ENCODE data around the gene ILKAP.

Gene ILKAP

DNA sequence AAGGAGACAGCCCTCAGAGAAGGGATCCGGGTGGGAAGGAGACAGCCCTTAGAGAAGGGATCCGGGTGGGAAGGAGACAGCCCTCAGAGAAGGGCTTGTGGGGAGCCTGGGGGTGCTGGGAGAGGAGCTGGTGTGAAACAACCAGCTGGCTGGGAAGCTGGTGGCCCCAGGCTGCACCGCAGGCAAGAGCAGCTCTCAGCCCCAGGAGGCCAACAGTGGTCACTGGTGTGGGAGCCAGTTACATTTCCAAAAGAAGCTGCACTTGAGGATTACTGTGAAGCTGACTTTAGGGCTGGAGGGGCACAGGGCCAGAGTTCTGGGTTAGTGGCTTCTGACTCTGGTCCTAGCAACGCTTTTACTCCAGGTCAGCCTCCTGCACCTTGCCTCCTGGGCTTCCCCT lies 33.1 kb upstream of the ILKAP start:
- DNase-seq, result no peak

DNA sequence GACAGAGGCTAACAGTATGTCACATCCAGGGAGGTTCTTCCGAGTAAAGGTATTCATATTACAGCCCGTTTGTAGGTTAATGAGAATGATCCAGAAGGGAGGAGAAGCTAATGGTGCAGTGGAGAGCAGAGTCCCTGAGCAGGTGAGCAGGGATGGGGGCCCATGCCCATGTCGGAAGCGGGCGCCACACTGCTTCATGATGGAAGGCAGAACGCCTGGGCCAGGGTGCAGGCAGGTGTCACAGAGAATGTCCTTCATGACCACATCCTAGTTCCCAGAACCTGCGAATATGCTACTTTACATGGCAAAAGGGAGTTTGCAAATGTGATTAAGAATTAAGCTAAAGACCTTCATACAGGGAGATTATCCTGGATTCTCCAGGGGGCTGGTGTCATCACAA lies 32.4 kb upstream of the ILKAP start:
- DNase-seq, result no peak

DNA sequence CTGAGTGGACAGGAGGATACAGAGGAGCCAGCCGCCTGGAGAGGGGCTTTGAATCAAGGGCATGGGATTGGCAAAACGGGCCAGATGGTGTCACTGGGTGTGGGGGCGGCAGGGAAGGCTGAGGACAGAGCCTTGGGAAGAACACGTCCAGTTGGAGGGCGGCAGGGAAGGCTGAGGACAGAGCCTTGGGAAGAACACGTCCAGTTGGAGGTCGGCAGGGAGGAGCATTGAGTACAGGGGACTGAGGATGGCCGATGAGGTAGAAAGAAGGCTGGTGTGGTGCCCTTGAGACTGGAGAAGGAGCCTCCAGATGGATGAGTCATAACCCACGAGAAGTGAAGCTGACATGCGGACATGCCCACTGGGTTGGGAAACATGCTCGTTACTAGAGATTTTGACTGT lies 31.8 kb upstream of the ILKAP start:
- DNase-seq, result no peak

DNA sequence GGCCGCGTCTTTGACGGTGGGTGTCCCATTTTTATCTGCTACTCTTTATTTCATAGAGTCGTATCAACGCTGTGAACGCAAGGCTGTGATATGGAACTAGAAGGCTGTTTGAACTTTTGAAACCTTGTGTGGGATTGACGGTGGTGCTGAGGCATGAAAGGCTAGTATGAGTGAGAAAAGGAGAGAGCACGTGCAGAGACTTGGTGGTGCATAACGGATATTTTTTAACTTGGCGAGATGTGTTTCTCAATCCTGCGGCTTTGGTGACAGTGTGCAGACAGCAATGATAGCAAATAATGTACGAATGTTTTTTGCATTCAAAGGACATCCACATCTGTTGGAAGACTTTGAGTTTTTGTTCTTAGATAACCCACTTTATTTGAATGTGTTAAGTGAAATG lies 30.1 kb upstream of the ILKAP start:
- DNase-seq, result no peak

DNA sequence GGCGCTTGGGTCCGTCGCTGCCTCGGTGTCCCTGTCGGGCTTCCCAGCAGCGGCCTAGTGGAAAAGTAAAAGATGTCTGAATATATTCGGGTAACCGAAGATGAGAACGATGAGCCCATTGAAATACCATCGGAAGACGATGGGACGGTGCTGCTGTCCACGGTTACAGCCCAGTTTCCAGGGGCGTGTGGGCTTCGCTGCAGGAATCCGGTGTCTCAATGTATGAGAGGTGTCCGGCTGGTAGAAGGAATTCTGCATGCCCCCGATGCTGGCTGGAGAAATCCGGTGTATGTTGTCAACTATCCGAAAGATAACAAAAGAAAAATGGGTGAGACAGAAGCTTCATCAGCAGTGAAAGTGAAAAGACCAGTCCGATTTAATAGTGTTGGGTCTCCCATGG lies 28.3 kb upstream of the ILKAP start:
- DNase-seq, result no peak

DNA sequence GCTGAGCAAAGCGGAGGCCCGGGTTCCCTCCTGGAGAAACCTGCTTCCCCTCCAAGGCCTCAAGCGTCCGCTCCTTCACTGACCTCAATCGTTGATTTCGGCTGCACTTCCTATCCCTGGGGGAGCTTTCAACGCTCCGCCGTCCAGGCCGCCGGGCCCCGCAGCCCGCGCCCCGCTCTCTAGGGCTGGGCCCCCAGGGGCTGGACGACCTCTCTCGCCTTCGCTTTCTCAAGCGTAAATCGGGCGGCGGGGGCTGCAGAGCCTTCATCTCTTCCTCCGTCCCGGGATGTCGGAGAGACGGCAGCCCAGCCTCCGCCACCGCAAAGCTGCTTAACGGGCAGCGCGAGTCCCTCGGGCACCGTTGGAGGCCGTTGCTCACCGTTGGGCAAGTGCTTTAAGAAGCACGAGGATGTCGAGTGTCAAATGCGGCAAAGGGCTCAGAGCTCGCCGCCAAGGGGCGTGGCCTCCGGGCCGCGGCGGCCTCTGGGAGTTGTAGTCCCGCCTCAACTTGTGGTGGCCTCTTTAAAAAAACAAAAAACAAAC lies 27.8 kb upstream of the ILKAP start:
- DNase-seq, result peak; percentile 30

DNA sequence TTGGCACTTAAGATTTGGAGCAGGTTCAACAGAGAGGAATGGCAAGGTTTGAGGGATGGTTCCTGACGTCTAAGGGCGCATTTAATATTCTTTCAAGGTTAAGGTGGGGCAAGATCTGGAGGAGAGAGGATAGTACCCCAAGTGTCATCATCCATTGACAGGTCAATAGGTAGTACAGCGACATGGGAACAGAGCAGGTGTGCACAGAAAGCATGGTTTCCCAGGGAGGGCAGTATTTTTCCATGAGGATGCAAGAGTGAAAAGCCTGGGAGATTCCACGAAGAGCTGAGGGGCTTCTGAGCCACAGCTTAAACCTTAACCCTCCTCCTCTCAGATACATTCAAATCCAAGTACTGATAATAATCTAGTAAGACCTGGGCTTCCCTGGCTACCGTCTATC lies 27.2 kb upstream of the ILKAP start:
- no peak for DNase-seq

DNA sequence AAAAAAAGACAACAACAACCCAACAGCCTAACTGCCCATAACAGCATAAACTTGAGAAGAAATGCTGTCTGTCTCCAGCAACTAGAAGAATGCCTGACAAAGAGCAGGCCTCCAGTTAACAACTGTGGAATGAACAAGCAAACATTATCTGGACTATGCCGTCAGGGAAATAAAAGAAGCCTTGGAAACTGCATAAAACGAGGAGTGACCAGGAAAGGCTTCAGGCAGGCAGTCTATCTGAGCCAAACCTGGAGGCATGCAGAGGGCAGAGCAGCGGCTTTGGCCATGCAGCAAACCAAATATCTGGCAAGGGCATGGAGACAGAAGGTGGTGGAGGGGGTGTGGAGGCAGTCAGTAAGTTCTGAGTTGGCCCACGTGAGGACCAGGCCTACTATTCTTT lies 25.2 kb upstream of the ILKAP start:
- DNase-seq, result no peak

DNA sequence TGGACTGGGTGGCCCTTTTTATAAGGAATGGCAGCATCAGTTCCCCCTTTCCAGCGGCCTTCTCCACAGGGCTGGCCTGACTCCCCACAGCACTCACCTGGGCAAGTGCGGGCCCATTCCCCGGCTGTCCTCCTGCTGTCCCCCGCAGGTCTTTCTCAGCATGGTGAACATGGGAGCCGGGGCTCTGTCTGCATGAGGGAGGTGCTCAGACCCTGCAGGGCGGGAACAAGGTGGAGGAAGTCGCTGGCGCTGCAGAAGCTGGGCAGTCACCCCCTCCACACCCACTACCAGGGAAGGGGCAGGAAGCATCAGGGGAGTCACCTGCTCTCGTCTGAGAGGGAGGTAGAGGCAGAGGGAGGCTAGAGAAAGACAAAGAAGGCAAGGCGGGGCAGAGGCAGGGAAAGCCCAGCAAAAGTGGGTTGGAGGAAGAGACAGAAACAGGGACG lies 24.1 kb upstream of the ILKAP start:
- no peak for DNase-seq

DNA sequence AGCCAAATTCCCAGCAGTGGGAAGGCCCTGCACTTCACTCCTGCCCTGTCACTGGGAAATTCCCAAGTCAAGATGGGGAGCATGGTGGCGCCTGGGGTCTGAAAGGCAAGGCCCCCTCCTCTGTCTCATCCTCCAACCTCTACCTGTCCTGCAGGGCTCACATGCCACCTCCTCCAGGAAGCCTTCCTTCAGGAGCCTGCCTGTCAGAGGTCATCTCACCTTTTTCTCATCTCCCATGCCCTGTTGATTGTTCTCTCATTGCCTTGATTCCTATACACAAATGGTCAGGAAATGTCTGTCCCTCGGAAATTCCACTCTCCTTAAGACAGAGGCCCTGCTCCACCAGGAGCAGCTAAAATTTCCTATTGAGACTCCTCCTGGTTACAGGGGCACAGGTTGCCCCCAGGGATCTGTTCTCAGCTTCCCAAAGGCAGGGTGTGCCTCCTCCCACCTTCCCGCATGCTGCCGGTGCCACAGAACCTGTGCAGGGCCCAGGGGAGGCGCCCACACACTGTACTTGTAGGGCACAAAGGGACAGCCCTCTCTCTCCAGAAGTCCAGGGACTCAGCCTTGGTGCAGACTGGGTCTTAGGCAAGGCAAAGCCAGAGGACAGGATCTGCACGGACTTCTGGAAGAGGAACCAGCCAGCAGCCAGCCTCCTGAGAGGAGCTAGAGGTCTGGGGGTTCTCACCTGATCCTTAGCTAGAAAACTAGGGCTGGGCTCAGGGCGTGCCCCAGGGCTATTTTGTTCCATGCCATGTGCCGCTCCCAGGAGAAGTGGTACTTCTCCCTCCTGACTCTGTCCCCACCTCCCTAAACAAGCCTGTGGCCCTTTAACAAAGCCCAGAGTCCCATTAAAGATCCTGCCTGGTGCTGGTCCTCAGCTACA lies 23.4 kb upstream of the ILKAP start:
- DNase-seq, result no peak

DNA sequence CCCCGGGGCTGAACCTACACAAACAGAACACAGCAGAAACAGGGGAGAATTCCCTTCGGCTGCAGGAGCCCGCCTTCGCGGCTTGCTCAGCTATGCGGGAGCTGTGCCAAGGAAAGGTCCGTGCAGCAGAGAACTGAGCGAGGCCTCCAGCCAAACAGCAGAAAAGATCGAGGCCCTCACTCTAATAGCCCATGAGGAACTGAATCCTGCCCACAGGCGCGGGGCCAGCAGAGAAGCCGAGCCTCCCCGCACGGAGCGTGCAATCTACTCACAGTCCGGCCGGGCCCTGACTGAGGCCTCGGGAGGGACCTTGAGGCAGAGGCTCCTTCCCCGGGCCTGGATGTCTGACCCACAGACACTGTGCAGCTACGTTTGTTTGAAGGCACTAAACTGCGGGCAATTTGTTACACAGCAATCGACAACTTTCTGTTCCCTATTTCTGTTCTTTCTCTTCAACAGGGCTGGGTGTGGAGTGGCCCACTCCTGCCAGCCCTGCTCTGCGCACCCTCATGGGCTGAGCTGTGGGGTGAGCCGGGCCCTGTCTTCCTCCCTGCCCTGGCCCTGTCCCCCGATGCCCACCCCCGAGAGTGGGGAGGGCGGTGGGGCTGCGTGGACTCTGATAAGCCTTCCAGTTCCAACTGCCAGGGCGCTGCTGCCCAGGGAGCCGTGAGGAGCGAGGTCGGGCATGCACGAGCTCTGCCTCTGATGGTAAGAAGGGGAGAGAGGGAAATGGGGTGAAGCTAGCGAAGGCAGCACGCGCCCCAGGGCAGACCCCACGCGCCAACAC lies 22.6 kb upstream of the ILKAP start:
- DNase-seq, result peak; percentile 32

DNA sequence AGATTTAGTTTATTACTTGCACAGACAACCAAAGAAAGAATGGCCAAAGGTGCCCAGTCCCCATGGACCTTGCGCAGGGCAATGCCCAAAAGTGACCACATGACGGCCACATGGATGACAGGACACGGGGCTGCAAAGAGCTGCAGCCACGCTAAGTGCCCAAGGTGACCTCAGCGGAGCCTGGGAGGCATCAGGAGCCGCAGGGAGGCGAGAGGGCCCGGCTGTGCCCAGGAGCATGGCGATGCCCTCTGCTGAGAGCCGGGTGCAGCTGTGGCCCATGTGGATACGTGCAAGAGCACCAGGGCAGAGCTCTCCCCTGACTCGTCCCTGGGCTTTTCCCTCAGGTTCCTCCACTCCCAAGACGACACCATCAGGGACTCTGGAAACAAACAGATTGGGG lies 21.6 kb upstream of the ILKAP start:
- no peak for DNase-seq

DNA sequence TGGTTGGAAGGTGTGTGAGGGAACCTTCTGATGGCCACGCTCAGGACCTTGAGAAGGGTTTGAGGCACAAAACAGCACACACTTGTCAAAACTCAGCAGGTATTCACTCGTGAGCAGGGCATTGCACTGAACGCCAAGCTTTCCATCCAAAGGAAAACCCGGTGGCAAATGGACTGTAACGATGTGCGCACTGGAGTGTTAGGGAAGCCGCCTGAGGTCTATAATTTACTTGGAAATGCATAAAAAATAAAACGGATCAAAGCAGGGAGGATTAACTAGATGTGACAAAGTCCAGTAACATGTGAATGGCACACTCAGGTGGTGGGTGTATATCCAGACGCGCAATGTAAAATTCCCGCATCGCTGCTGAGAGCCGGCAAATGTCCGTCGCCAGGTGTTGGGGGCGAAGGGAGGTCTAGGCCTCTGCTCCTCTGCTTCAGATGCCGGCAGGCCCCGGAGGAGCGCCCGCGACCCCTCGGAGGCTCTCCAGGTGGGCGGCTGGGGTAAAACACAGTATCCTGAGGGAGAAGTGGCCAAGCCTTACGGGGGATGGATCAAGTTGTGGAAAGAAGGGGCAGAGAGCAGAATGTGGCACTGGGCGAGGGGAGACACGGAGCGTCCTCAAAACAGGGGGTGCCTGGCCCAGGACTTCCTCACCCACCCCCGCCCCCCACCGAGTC lies 21.0 kb upstream of the ILKAP start:
- DNase-seq, result no peak

DNA sequence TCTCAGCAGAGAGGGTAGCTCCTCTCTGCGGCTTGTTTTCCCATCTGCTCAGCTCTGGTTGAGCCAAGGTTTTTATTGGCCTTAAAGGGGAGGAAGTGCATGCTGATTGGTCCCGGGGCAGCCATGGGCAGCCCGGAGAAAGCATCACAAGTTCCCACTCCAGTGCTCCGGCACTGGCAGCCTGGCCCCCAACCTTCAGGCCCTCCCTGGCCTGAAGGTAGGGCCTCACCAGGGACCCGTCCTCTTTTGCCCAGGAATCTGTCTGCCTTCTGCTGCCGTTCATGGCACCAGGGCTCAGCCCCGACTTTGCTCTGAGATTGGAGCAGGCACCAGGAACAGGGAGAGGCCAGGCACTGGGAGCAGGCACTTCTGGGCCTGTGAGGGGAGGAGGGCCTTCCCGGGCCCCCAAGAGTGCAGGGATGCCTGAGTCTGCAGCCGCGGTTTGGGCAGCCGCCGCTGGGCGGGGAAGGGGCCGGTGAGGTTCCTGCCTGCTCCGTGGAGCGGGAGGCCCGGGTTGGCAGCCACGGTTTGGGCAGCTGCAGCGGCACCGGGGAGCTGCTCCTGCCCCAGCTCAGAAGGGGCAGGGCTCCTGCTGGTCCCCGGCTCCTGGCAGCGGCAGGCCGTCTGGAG lies 17.5 kb upstream of the ILKAP start:
- no peak for DNase-seq

DNA sequence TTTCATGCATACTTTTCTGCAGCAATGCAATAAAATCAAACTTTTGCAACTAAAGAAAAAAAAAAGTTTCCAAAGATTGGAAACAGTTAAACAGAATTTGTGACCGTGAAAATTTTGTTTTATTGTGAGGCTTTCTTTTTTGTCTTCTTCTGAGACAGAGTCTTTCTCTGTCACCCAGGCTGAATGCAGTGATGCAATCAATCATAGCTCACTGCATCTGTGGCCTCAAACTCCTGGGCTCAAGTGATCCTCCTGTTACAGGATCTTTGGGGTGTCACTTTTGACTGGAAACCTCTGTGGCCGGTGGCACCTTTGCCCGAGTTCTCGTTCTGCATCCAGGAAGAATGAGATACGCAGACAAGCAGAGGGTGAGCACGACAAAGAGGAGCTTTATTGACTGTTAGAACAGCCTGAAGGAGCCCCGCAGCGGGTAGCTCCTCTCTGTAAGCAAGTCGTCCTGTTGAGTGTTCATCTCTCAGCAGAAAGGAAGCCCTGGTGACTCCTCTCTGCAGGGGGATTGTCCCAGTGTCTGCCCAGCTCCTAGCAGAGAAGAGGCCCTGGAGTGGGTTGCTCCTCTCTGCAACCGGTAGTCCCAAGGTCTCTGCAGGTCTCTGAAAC lies 16.9 kb upstream of the ILKAP start:
- no peak for DNase-seq

DNA sequence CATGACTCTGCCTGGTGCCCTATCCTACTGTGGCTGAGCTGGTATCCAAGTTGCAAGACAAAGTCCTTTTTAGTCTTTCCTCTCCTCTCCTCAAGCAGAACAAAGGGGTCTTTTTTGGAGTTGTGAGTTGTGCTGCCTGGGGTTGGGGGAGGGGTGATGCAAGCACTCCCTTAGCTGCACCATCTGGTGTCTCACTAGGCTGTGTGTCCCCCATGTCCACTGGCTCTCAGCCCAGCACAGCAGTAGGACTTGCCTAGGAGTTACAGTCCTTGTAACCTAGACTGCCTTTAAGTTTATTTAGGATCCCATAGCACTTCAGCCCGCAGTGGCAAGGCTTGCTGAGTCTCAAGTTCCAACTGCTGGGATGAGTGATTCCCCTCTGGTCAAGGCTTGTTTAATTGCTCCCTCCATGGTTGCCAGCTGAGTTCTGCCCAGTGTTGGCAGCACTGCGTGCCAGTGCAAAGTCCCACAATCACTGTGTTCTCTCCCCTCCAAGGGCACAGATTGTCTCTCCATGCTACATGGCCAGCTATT lies 13.2 kb upstream of the ILKAP start:
- no peak for DNase-seq

DNA sequence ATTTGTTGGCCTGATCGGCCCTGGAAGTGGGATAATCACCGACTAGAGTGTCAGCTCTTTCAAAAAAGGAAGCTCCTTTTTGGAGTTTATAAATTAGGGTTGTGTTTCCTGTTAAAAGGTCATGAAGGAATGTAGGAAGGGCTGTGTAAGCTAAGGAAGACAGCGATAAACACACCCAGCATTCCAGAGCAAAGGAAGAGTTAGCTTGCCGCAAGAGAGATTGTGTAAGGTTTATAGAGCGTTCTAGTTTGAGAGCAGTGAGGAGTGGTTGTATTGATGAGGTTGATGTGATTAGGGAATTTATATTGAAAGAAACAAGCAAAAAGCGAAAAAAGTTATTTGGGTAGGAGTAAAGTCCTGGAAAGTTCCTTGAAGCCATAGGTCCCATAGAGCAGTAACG lies 3.5 kb upstream of the ILKAP start:
- no peak for DNase-seq

DNA sequence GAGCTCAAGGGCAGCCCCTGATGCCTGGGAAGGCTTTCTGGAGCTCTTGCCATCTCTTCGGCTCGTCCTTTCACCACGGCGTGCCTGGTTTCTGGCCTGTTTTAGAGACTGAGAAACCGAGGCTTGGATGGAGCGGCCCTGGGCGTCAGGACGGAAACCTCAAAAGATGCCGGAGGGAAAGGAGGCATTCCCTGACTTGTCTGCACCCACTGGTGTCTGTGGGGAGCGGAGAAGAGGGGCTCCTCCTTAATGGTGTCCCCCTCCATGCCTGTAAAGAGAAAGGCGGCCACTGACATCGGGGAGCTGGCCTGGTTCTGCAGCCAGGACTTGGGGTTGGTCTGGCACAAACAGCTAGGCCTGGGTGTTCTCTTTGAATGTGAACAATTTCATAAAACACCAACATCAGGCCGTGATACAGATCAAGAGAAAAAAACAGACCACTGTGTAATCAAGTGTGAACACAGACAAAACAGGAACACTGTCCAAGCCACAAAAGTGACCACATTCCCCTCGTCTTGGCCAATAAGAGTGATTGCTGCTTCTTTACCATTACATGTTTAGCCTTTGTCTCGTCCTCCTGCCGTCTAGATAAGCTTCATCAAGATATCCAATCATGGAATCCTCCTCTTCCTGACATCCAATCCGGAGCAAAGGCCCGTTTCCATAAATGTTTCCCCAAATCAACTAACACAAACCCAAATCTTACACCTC lies 633 bp upstream of the ILKAP start:
- DNase-seq, result no peak

DNA sequence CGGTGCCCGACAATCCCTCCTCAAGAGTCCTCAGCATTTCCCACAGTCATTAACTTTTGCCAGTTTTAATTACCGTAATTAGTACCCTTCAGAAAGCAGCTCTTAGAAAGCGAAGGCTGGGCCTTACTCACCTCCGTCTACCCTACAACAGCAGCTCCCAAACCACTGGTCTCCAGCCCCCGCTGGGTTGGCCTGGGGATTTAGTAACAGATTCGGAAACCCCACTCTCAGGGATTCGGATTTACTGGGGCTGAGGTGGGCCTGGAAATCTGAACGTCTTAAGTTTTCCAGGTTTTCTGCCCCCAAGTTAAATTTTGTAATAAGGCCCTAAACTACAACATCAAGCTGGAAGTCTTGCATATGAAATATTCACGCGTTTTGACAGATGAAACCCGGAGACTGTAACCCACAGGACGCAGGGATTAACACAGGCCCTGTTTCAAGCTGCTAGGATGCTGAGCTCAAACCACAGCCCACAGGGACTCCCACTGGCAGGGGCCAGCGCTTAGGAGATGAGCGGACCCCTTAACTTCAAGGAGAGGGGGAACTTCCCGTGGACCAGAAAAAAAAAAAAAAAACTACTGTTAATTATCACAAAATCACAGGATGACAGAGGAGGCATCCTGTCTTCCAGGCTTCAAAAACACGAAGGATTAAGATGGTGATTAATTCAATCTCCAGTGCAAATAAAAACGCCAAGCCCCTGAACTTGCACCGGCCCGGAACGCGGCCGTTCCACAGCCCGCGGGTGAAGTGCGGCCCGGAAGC lies 985 bp downstream of the ILKAP start:
- DNase-seq, result no peak

DNA sequence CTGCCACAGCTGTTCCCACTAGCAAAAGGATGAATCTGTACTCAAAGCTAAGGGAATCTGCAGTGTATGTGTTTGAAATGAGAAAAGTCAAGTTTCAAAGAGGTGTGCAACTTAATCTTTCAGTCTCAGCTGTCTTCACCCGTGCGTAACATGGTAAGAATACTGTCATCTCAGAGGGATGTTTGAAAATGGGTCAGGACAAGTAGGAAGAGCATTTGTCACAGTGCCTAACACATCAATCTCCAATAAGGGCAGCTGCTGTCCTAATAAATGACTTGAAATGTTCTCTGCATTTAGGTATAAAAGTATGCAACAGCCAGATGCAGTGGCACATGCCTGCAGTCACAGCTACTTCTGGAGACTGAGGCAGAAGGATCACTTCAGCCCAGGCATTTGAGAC lies 13.1 kb downstream of the ILKAP start:
- no peak for DNase-seq
